OCI-LY3 (cell line): ENCODE data around the gene EIF4ENIF1.

Source experiments
- H2AFZ ChIP-seq: fragments of 200-600, 300-600 bp; shearing (Covaris generic); 2 replicates; pipeline ENCODE4 v1.6.0; 2014; ENCODE audit warnings: antibody characterized with exemption, low read depth, low read length
- H3K27ac ChIP-seq: fragments of 200-600, 300-600 bp; sonication (generic); 2 replicates; pipeline ENCODE4 v1.5.1; 2014; ENCODE audit warnings: mild to moderate bottlenecking, low read length, moderate library complexity, mixed read lengths
- H3K27me3 ChIP-seq: fragments of 200-600, 300-600 bp; sonication (generic); 2 replicates; pipeline ENCODE4 v1.6.1; 2014; ENCODE audit warnings: low read depth, low read length, mixed read lengths
- H3K36me3 ChIP-seq: fragments of 200-600, 300-600 bp; sonication (generic); replicated peaks from 2 replicates; pipeline ENCODE3; 2014; ENCODE audit warnings: low read depth, low read length, mixed read lengths
- H3K4me1 ChIP-seq: fragments of 300-600, 200-600 bp; sonication (generic); 2 replicates; pipeline ENCODE4 v1.6.1; 2014; ENCODE audit warnings: low read length, mixed read lengths
- H3K4me2 ChIP-seq: fragments of 200-600, 300-600 bp; sonication (generic); 2 replicates; pipeline ENCODE4 v1.6.1; 2014; ENCODE audit warnings: low read length, mixed read lengths
- H3K4me3 ChIP-seq: fragments of 300-600, 200-600 bp; sonication (generic); 2 replicates; pipeline ENCODE4 v1.5.1; 2014; ENCODE audit warnings: antibody characterized with exemption, mild to moderate bottlenecking, low read length, moderate library complexity
- H3K79me2 ChIP-seq: fragments of 300-600, 200-600 bp; shearing (Covaris generic); 2 replicates; pipeline ENCODE4 v1.6.1; 2014; ENCODE audit warnings: mild to moderate bottlenecking, low read length, mixed read lengths
- H3K9ac ChIP-seq: fragments of 300-600, 200-600 bp; shearing (Covaris generic); 2 replicates; pipeline ENCODE4 v1.6.0; 2014; ENCODE audit warnings: mild to moderate bottlenecking, low read length, moderate library complexity
- H3K9me3 ChIP-seq: fragments of 200-600, 300-600 bp; shearing (Covaris generic); 2 replicates; pipeline ENCODE4 v1.6.1; 2014; ENCODE audit warnings: low read length, mixed read lengths; ENCODE audit not compliant: insufficient read depth
- H4K20me1 ChIP-seq: fragments of 200-600, 300-600 bp; sonication (generic); 2 replicates; pipeline ENCODE4 v1.6.1; 2016; ENCODE audit warnings: low read length, mixed read lengths; ENCODE audit not compliant: insufficient read depth
- EZH2phosphoT487 ChIP-seq: fragments of 200-600 bp; shearing (Covaris generic); IDR thresholded peaks from 2 replicates; pipeline ENCODE4 v1.6.1; 2018; ENCODE audit warnings: antibody characterized with exemption, mixed run types, low read depth
- TF ChIP-seq, protein P1 (sequence below): fragments of 200-600, 300-600 bp; sonication (generic); IDR thresholded peaks from 2 replicates; pipeline ENCODE4 v1.5.1; 2014; ENCODE audit warnings: antibody characterized with exemption, low read length, low read depth

EIF4ENIF1 gene

DNA sequence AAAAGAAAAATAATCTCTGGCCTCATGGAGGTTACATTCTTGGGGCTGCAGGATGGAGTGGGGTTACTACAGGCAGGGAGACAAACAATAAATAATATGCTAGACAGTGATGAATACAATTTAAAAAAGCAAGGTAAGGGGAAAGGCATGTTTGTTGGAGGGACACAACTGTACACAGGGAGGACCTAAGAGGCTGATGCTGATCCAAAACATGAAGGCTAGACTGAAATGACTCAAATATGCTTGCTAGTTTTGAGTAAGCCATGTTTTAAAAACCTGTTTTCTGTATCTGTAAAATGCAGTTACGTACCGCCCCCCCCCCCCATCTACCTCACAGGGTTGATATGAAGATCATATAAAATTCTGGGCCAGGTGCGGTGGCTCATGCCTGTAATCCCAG lies 44.0 kb downstream of the EIF4ENIF1 start:
- no peak for TF ChIP-seq EZH2phosphoT487
- TF ChIP-seq, protein P1, sequence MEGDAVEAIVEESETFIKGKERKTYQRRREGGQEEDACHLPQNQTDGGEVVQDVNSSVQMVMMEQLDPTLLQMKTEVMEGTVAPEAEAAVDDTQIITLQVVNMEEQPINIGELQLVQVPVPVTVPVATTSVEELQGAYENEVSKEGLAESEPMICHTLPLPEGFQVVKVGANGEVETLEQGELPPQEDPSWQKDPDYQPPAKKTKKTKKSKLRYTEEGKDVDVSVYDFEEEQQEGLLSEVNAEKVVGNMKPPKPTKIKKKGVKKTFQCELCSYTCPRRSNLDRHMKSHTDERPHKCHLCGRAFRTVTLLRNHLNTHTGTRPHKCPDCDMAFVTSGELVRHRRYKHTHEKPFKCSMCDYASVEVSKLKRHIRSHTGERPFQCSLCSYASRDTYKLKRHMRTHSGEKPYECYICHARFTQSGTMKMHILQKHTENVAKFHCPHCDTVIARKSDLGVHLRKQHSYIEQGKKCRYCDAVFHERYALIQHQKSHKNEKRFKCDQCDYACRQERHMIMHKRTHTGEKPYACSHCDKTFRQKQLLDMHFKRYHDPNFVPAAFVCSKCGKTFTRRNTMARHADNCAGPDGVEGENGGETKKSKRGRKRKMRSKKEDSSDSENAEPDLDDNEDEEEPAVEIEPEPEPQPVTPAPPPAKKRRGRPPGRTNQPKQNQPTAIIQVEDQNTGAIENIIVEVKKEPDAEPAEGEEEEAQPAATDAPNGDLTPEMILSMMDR = no peak
- Histone ChIP-seq H3K4me3 (no peak overlapping the region), H3K4me2 (no peak overlapping the region), H2AFZ (no peak overlapping the region), H4K20me1 (no peaks in the 10 kb centered on the region), H3K4me1 (no peaks in the 10 kb centered on the region; the same call in 1 of the 2 replicates), H3K27ac (no peak overlapping the region), H3K9ac (no peak overlapping the region), H3K27me3 (no peaks in the 10 kb centered on the region), H3K36me3 (peaks cover 71% of the 10 kb centered on the region), H3K79me2 (no peaks in the 10 kb centered on the region), H3K9me3 (no peaks in the 10 kb centered on the region)

DNA sequence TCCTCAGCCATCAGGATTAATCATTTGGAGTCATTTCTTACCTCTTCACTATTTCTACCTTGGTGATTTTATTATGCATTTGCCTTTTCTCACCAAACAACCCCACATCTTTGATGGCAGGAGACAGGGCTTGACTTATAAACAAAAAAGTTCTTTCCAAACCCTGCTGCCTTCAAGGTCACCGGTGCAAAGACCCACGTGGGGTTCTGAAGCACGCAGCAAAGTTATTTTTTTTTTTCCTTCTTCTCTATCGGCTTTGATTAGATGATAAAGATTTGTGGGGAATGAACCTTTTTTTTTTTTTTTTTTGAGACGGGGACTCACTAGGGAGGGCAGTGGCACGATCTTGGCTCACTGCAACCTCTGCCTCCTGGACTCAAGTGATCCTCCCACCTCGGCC lies 46.1 kb downstream of the EIF4ENIF1 start:
- no peaks in the 10 kb centered on the region for H3K27me3 ChIP-seq
- no peak overlapping the region for H3K4me3 ChIP-seq
- H3K27ac ChIP-seq = no peak overlapping the region
- H3K4me2 ChIP-seq = no peak overlapping the region
- H3K79me2 ChIP-seq = no peaks in the 10 kb centered on the region
- H3K4me1 ChIP-seq = no peaks in the 10 kb centered on the region; the same call in 1 of the 2 replicates
- H4K20me1 ChIP-seq = peaks cover 5% of the 10 kb centered on the region; the same call in 1 of the 2 replicates
- H3K36me3 ChIP-seq = peaks cover 83% of the 10 kb centered on the region
- H3K9me3 ChIP-seq = no peaks in the 10 kb centered on the region
- no peak overlapping the region for H2AFZ ChIP-seq
- H3K9ac ChIP-seq = no peak overlapping the region
- TF ChIP-seq, protein P1 = no peak
- TF ChIP-seq EZH2phosphoT487 = no peak

DNA sequence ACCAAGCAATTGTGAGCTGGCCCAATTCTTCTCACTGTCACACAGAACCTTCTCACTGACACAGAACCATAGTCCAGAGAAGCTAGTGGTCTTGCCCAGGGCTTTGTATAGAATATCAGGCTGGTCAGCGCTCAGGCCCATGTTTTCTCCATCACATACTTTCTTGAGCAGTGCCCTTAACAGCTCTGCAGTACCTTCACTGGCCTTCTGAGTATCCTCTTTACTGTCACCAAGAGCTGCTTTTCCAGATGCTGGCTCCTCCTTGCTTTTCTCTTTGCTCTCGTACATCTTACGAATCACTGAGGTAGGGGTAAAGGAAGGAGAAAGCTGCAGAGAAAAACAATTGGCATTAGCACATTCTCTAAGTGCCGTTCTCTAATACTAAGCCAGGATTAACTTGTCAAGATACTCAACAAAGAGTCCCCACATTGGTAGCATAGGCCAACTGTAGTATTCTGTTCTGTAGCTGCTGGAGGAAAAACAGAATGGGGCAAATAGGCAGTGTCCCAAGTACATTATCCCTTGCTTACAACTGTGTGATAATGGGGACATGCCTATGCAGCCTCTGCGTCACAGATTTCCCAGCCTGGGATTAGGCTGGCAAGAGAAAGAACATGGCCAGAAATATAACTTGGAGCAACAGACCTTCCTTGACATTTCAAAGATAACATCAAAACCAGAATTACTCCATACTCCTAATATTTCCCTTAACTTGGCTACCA lies 46.7 kb downstream of the EIF4ENIF1 start:
- Histone ChIP-seq H3K9me3 (no peaks in the 10 kb centered on the region), H3K9ac (no peak overlapping the region), H3K27ac (no peak overlapping the region), H3K36me3 (peaks cover 83% of the 10 kb centered on the region), H3K4me2 (no peak overlapping the region), H2AFZ (no peak overlapping the region), H4K20me1 (peaks cover 5% of the 10 kb centered on the region; the same call in 1 of the 2 replicates), H3K27me3 (no peaks in the 10 kb centered on the region), H3K79me2 (peaks cover under 1% of the 10 kb centered on the region; the same call in 1 of the 2 replicates), H3K4me1 (no peaks in the 10 kb centered on the region; the same call in 1 of the 2 replicates), H3K4me3 (no peak overlapping the region)
- TF ChIP-seq, protein P1 = no peak
- TF ChIP-seq EZH2phosphoT487 = no peak

DNA sequence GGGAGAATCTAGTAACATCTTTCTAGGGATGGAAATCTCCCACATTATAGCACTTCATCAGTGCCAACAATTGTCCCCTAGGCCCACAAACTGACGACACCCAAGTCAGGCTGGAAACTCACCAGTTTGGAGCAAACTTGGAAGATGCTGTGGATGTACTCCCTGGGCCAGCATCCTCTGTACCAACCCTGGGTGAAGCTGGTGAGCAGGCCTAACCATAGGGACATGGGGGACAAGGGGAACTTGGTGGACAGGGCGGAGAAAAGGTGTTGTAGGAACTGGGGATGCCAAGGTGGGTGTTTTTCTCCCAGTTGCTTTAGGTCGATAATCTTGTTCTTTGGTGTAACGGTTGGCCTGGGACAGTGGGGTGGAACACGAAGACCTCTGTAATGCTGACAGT lies 48.0 kb downstream of the EIF4ENIF1 start:
- no peaks in the 10 kb centered on the region for H3K9me3 ChIP-seq
- no peaks in the 10 kb centered on the region for H3K27me3 ChIP-seq
- no peak overlapping the region for H2AFZ ChIP-seq
- no peak overlapping the region for H3K4me3 ChIP-seq
- H3K4me1 ChIP-seq = no peaks in the 10 kb centered on the region; the same call in 1 of the 2 replicates
- H3K27ac ChIP-seq = no peak overlapping the region
- H3K4me2 ChIP-seq = no peak overlapping the region
- peaks cover 6% of the 10 kb centered on the region; the same call in 1 of the 2 replicates for H4K20me1 ChIP-seq
- H3K9ac ChIP-seq = no peak overlapping the region
- TF ChIP-seq, protein P1 = no peak
- TF ChIP-seq EZH2phosphoT487 = no peak
- peaks cover 6% of the 10 kb centered on the region; the same call in 1 of the 2 replicates for H3K79me2 ChIP-seq
- peaks cover 84% of the 10 kb centered on the region for H3K36me3 ChIP-seq
